ENCODE measurements around the gene SDF4.

- TF ChIP-seq ATF5 (CRISPR knock-in tag; IDR thresholded peaks at IDR 0.05; ENCODE audit: low read depth) (no peak), MEIS1 (CRISPR knock-in tag; IDR thresholded peaks at IDR 0.05; ENCODE audit: borderline replicate concordance) (no peak)
Measured at GRCh38 chr1:1243266-1243660, 11.5 kb upstream of the SDF4 start.
